ENCODE results near the gene QKI.

Gene QKI

DNA sequence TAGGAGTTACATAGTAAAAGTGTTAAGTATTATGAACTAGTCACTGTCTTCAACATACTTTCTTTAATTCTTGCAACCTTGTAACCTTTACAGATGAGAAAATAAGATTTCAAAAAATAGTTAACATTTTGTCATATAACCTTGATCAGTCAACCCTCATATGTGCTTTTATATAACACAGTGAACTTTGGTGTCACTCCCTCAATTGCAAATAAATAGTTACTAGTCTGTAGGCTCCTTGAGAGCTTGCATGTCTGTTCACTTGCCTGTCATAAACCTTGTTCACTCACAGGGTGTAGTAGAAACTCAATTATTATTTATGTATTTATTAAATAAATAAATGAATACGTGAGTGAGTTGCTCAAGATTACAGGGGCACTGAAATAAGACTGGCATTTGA lies 107.5 kb downstream of the QKI start (continued):
- TF ChIP-seq, protein P1, sequence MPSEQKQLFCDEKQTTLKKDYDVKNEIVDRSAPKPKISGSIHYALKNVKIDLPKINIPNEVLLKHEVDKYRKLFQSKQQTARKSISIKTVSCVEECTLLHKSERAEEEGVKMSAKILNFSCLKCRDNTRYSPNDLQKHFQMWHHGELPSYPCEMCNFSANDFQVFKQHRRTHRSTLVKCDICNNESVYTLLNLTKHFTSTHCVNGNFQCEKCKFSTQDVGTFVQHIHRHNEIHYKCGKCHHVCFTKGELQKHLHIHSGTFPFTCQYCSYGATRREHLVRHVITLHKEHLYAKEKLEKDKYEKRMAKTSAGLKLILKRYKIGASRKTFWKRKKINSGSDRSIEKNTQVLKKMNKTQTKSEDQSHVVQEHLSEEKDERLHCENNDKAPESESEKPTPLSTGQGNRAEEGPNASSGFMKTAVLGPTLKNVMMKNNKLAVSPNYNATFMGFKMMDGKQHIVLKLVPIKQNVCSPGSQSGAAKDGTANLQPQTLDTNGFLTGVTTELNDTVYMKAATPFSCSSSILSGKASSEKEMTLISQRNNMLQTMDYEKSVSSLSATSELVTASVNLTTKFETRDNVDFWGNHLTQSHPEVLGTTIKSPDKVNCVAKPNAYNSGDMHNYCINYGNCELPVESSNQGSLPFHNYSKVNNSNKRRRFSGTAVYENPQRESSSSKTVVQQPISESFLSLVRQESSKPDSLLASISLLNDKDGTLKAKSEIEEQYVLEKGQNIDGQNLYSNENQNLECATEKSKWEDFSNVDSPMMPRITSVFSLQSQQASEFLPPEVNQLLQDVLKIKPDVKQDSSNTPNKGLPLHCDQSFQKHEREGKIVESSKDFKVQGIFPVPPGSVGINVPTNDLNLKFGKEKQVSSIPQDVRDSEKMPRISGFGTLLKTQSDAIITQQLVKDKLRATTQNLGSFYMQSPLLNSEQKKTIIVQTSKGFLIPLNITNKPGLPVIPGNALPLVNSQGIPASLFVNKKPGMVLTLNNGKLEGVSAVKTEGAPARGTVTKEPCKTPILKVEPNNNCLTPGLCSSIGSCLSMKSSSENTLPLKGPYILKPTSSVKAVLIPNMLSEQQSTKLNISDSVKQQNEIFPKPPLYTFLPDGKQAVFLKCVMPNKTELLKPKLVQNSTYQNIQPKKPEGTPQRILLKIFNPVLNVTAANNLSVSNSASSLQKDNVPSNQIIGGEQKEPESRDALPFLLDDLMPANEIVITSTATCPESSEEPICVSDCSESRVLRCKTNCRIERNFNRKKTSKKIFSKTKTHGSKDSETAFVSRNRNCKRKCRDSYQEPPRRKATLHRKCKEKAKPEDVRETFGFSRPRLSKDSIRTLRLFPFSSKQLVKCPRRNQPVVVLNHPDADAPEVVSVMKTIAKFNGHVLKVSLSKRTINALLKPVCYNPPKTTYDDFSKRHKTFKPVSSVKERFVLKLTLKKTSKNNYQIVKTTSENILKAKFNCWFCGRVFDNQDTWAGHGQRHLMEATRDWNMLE (tag by site-specific recombination; conservative IDR thresholded peaks at IDR 0.05; ENCODE audit: low read depth) = no peak
- TF ChIP-seq, protein P2, sequence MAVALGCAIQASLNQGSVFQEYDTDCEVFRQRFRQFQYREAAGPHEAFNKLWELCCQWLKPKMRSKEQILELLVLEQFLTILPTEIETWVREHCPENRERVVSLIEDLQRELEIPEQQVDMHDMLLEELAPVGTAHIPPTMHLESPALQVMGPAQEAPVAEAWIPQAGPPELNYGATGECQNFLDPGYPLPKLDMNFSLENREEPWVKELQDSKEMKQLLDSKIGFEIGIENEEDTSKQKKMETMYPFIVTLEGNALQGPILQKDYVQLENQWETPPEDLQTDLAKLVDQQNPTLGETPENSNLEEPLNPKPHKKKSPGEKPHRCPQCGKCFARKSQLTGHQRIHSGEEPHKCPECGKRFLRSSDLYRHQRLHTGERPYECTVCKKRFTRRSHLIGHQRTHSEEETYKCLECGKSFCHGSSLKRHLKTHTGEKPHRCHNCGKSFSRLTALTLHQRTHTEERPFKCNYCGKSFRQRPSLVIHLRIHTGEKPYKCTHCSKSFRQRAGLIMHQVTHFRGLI (tag by site-specific recombination; IDR thresholded peaks at IDR 0.05) = no peak
- no peak for TF ChIP-seq ZNF521 (tag by site-specific recombination; IDR thresholded peaks at IDR 0.05)
- TF ChIP-seq ZNF785 (tag by site-specific recombination; IDR thresholded peaks at IDR 0.05) = no peak
- TF ChIP-seq KLF9 (tag by site-specific recombination; IDR thresholded peaks at IDR 0.05; ENCODE audit: low read depth) = no peak
- no peak for TF ChIP-seq ZSCAN30 (tag by site-specific recombination; IDR thresholded peaks at IDR 0.05)
- no peak for TF ChIP-seq OVOL3 (tag by site-specific recombination; IDR thresholded peaks at IDR 0.05)
- no peak for TF ChIP-seq HOXD13 (CRISPR knock-in tag; IDR thresholded peaks at IDR 0.05; ENCODE audit: borderline replicate concordance)

DNA sequence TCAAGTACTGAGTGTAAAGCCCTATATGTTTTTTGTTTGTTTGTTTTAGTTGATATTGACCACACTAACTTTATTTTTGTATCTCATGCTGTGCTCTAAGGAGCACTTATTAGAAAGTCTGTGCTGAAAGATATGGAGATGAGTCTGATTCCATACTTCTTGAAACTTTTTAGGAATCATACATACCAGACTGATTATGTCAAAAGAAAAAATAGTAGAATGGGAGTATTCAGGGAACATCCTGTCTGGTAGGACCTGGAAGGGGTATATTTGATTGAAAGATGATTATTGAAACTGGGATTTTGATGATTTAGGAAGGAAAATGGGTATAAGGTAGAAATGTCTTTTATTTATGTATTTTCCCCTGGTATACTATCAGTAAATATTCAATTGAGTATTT lies 111.4 kb downstream of the QKI start:
- no peak overlapping the region for H3K27ac ChIP-seq (ENCODE audit: extremely low read depth, low read depth, low read length)
- H3K4me1 ChIP-seq (ENCODE audit: control insufficient read depth, insufficient read depth, low read length) = no peaks in the 10 kb centered on the region
- no peak overlapping the region for H3K4me3 ChIP-seq (ENCODE audit: low read depth, low read length)
- CTCF ChIA-PET = interaction anchor here (0.6 kb wide), 1 partner anchor 102 kb away, joined by 5 read pairs; no protein-coding TSS in a partner anchor
- POLR2A ChIA-PET = no interaction called here
- H3K9me3 ChIP-seq (ENCODE audit: control insufficient read depth, insufficient read depth, low read depth, low read length) = no peaks in the 10 kb centered on the region
- no peaks in the 10 kb centered on the region for H3K36me3 ChIP-seq (ENCODE audit: control insufficient read depth in 2 of 2, insufficient read depth in 1 of 2, low read length in 2 of 2)
- TF ChIP-seq ZEB2 (tag by site-specific recombination; IDR thresholded peaks at IDR 0.05) = no peak
- no peak for TF ChIP-seq ZNF274 (IDR thresholded peaks at IDR 0.05; ENCODE audit: low read length)
- TF ChIP-seq ZNF274 (tag by site-specific recombination; IDR thresholded peaks at IDR 0.05; ENCODE audit: borderline replicate concordance) = no peak
- TF ChIP-seq ZNF701 (tag by site-specific recombination; IDR thresholded peaks at IDR 0.05) = no peak
- TF ChIP-seq ZFP69B (tag by site-specific recombination; IDR thresholded peaks at IDR 0.05) = no peak
- TF ChIP-seq, protein P3, sequence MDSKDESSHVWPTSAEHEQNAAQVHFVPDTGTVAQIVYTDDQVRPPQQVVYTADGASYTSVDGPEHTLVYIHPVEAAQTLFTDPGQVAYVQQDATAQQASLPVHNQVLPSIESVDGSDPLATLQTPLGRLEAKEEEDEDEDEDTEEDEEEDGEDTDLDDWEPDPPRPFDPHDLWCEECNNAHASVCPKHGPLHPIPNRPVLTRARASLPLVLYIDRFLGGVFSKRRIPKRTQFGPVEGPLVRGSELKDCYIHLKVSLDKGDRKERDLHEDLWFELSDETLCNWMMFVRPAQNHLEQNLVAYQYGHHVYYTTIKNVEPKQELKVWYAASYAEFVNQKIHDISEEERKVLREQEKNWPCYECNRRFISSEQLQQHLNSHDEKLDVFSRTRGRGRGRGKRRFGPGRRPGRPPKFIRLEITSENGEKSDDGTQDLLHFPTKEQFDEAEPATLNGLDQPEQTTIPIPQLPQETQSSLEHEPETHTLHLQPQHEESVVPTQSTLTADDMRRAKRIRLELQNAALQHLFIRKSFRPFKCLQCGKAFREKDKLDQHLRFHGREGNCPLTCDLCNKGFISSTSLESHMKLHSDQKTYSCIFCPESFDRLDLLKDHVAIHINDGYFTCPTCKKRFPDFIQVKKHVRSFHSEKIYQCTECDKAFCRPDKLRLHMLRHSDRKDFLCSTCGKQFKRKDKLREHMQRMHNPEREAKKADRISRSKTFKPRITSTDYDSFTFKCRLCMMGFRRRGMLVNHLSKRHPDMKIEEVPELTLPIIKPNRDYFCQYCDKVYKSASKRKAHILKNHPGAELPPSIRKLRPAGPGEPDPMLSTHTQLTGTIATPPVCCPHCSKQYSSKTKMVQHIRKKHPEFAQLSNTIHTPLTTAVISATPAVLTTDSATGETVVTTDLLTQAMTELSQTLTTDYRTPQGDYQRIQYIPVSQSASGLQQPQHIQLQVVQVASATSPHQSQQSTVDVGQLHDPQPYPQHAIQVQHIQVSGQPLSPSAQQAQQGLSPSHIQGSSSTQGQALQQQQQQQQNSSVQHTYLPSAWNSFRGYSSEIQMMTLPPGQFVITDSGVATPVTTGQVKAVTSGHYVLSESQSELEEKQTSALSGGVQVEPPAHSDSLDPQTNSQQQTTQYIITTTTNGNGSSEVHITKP (tag by site-specific recombination; IDR thresholded peaks at IDR 0.05) = no peak
- TF ChIP-seq ZNF114 (tag by site-specific recombination; IDR thresholded peaks at IDR 0.05) = no peak
- no peak for TF ChIP-seq MEIS1 (CRISPR knock-in tag; IDR thresholded peaks at IDR 0.05; ENCODE audit: borderline replicate concordance)
- no peak for TF ChIP-seq ZNF138 (tag by site-specific recombination; IDR thresholded peaks at IDR 0.05; ENCODE audit: borderline replicate concordance)
- TF ChIP-seq, protein P4, sequence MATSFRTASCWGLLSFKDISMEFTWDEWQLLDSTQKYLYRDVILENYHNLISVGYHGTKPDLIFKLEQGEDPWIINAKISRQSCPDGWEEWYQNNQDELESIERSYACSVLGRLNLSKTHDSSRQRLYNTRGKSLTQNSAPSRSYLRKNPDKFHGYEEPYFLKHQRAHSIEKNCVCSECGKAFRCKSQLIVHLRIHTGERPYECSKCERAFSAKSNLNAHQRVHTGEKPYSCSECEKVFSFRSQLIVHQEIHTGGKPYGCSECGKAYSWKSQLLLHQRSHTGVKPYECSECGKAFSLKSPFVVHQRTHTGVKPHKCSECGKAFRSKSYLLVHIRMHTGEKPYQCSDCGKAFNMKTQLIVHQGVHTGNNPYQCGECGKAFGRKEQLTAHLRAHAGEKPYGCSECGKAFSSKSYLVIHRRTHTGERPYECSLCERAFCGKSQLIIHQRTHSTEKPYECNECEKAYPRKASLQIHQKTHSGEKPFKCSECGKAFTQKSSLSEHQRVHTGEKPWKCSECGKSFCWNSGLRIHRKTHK (tag by site-specific recombination; IDR thresholded peaks at IDR 0.05) = no peak
- no peak for TF ChIP-seq GLI4 (tag by site-specific recombination; IDR thresholded peaks at IDR 0.05)
- no peak for TF ChIP-seq ZBTB1 (tag by site-specific recombination; IDR thresholded peaks at IDR 0.05)
- TF ChIP-seq GFI1B (tag by site-specific recombination; IDR thresholded peaks at IDR 0.05) = no peak
- TF ChIP-seq ZNF416 (tag by site-specific recombination; IDR thresholded peaks at IDR 0.05) = no peak
- TF ChIP-seq ZNF214 (tag by site-specific recombination; IDR thresholded peaks at IDR 0.05; ENCODE audit: borderline replicate concordance) = no peak
- no peak for TF ChIP-seq ZNF670 (tag by site-specific recombination; IDR thresholded peaks at IDR 0.05; ENCODE audit: low read depth)
- no peak for TF ChIP-seq SP3 (tag by site-specific recombination; IDR thresholded peaks at IDR 0.05)

Measured in HEK293 (cell line).